HG03354 (cell line): ENCODE results near the gene ZNF333.

Source experiments
- ATAC-seq: cut with Tn5 transposase; IDR thresholded peaks from one replicate; pipeline ENCODE4 v1.9.1; 2021; ENCODE audit warnings: mild to moderate bottlenecking; ENCODE audit not compliant: unreplicated experiment, poor library complexity, severe bottlenecking

Gene ZNF333

GRCh38 chr19:14782626-14783409 lies 93.0 kb downstream of the ZNF333 start:
- no peak for ATAC-seq
